Fibroblast of skin of back (primary cell): ENCODE results near the gene KLHL25.

Source experiments
- DNase-seq: peaks from one replicate; pipeline ENCODE4 v3.0.0-alpha.2; 2013

The KLHL25 gene

DNA sequence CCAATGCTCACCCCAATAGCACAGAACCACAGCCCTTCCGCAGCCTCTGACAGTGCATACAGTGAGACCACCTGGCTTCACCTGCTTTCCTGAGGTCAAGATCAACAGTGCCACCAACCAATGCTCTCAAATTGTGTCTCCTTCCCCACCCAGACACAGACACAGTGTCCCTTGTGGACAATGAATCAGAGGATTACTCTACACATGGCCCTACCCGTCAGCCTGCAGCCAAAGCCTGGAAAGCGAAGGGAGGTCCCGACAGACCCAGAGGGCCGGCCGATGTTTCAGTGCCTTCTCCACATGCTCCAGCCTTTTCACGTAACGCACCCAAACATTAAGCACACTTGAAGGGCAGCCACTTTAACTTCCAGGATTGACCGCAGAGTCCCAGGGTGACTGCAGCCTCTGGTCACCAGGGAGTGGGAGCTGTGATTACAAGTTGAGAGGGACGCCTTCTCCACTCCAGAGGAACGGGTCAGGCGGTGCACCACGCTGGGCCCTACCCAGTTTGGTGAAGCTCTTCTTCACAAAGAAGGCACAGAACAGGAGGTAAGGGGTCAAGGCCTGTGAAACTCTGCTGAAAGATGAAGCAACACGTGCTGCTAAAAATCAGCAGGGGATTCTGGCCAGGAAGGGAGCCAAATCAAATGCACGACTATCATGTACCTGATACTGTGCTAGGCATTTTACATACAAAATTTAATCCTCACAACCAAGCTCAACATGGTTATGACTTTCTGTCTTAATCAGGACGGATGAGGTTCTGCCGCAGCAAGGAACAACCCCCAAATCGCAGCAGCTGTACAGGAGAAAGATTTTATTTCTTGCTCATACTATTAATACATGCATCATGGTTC, 17.2 kb downstream of the KLHL25 start:
- DNase-seq, result no peak

DNA sequence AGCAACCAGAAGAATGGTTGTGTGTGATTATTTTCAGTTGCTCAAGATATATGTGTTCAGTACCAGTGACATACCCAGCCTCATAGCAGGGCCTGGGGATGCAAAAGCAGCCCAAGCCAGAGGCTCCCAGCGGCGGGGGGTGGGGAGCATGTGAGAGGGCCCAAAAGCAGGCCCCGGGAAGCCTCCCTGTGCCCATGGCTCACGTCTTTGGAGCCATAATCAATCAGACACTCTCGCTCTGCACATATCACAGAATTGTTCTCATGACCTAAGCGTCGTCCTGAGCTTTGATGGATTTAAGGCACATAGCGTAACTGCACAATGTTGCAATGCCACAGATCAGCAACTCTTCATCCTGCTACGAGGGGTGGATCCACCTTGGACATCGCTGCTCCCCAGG, 20.8 kb downstream of the KLHL25 start:
- no peak for DNase-seq

GRCh38 chr15:85773249-85773648, 21.5 kb downstream of the KLHL25 start:
- no peak for DNase-seq

- DNase-seq, result no peak
Measured at GRCh38 chr15:85772668-85773067, 22.1 kb downstream of the KLHL25 start.

GRCh38 chr15:85771781-85772445, 22.8 kb downstream of the KLHL25 start:
- no peak for DNase-seq

DNA sequence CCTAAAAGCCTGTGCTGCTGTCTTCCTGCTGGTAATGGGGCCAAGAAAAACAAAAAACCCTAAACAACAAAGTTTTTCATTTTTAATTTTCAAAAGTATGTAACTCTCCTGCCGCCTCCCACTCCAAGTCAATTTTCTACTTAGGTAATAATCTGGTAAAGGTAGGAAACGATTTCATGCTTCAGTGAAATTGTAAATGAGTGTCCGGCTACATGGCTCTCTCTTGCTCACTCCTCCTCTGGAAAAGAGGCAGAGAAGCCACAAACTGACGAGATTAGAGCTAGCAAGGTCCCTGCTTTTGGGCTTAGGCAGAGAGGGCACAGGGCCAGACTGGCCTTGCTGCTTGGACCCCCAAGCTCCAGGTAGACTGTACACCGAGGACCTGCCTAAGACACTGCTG, 23.5 kb downstream of the KLHL25 start:
- no peak for DNase-seq

DNA sequence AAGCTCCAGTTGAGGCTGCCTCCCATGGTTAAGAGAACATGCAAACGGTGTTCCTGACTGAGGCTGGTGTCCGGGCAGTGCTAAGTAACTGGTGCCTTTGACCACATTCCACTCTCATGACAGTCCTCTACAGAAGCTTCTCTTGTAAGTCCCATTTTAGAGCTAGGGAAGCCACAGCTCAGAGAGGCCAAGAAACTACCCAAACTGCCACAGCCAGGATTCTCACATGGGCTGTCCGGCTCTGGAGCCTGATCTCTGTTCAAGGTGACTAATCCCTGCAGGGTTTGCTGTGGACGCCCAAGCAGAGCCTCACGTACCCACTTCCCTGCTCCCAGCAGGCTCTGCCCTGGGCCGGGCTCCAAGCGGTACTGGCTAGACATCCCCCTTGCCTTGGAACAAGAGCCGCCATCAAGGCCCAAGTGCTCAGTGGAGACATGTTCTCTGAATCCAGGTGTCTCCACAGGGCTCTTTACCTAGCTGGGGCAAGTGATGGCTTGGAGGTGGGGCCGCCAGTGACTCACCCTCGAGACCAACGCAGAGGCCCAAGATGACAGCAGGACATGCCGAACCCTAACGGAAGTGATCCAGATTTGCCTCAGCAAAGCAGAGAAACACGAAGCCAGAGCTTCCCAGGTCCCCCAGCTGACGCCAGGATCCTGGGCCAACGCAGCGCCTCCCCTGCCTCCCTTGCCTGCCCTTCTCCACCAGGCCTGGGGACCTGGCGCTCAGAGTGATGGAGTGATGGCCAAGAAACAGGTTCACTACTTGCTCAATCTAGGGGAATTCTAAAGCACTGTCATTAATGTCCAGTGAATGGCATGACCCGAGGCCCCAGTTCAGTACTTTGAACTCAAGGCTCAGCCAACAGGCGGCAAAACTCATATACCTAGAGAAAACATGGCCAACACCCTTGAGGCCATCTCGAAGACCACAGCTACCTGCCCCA, 24.4 kb downstream of the KLHL25 start:
- peak; percentile 55 for DNase-seq

GRCh38 chr15:85769182-85769900, 25.4 kb downstream of the KLHL25 start:
- no peak for DNase-seq

DNA sequence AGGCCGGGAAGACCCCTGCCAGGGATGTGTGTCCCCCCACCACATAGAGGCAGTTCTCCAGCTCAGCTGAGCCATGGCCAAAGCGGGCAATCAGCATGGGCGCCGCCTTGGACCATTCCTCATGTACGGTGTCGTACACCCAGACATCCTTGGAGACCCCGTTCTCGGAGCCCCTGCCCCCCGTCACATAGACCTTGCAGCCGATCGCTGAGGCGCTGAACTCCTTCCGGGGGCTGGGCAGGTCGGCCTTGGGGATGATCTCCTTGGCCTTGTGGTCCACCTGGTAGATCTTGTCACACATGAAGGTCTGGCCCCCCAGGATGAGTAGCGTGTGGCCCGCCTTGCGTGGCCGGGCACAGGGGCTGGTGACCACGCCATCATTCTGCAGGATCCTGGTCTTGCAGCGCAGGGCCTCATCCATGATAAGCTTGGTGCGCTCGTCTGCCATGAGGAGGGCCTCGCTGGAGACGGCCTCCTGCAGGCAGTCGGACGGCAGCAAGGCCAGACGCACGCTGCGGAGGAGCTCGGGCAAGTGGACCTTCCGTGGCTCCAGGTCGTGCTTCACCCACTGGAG, 26.0 kb downstream of the KLHL25 start:
- DNase-seq, result no peak

DNA sequence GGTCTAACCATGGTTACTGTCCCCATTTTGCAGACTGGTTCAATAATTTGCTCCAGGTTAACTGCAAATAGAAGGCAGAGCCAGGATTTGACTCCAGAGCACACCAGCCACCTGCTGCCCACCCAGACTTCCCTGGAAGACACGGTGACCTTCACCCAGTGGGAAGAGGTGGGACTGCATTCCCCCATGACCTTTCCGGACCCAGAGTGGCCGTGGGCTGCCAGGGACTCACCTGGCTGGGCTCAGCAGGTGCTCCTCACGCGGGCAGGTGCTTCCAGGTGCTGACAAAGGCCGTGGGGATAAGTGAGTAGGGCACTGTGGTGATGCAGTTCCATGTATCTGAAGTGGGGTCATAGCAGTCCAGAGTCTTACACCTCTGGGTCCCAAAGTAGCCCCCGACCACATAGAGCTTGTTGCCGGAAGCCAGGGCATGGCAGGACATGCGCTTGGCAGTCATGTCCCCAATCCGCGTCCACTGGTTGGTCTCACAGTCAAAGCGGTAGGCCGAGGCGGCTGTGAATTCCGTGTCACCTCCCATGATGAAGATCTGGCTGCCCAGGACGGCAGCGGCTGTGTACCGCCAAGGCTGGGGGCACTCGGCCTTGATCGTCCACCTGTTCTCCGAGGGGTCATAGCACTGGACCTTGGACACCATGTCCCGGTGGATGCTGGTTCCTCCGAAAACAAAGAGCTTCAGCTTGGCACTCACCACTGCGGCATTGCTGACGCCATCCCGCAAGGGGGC, 26.8 kb downstream of the KLHL25 start:
- no peak for DNase-seq

GRCh38 chr15:85766001-85766831, 28.5 kb downstream of the KLHL25 start:
- no peak for DNase-seq

DNA sequence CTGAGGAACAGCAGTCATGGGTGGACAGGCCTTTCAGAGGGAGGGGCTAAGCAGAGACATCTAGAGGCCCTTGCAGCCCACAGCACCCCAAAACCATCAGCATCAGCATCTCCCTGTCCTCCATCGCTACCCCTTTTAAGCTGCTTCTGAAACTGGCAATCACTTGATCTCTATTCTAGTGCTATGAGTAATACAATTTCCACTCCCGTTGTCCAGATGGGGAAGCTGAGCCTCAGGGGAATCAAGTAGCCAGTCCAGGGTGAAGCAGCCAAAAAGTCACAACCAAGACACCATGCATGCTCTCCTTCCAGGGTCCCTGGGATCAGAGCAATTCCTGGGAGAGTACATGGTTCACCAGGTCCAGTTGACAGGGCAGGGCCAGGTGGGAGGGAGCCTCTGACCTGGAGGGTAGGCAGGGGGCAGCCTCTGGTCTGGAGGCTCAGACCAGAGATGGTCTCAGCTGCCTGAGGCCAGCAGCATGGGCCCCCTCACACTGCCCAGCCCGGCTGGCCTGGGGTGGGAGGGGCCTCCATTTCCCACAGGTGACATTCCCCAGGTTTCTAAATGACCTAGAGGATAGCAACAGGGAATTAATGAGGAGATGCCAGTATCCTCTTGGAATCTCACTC, 30.0 kb downstream of the KLHL25 start:
- peak; percentile 34 for DNase-seq

- DNase-seq, result no peak
Measured at GRCh38 chr15:85763673-85764633, 30.8 kb downstream of the KLHL25 start.

DNA sequence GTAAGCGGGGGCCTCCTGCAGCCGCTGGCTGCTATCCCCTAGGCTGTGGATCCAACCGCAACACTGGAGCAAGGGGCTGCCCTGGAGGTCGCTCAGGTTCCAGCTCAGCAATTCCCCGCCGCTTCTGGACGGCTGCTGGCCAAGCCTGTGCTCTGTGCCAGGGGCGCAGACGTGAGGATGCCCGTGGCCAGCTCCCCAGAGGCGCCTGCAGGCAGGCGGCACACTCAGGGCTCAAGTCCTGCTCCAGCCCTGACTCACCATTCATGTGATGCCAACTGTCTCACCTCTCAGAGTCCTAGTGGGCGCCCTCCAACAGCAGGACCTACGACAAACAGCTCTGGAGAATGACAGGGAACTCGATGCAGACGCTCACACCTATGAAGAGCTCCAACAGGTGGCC, 31.6 kb downstream of the KLHL25 start:
- DNase-seq, result no peak

- no peak for DNase-seq
Measured at GRCh38 chr15:85762756-85763127, 32.0 kb downstream of the KLHL25 start.

- DNase-seq, result no peak
Measured at GRCh38 chr15:85762039-85762755, 32.5 kb downstream of the KLHL25 start.

GRCh38 chr15:85761635-85762034, 33.1 kb downstream of the KLHL25 start:
- no peak for DNase-seq
